ENCODE data around the gene PTCD1.
A peak's percentile ranks its signal among the peaks of the same experiment; 100 is the strongest.
"Not testable (repeated sequence)": the region's sequence is repeated elsewhere in the genome, so short reads cannot be mapped to it uniquely, and the experiment has no call there.

PTCD1 gene

GRCh38 chr7:99385564-99385963 is 53.0 kb downstream of the PTCD1 start:
- no peak for DNase-seq

DNA sequence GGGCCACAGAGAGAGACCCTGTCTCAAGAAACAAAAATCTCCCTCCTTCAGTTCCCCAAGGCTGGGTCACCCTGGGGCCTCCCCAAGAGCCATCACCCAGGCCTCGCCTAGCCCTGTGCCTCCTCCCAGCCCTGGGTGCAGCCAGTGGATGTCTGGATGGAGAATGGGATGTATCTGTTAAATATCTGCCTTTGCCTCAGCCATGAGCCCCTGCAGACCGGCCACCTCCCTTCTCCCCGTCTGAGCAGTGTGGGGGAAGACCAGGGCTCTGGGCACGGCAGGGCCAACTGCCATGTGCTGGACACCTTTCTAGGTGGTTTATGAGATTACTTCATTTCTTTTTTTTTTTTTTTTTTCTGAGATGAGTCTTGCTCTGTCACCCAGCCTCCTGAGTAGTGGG is 54.1 kb downstream of the PTCD1 start:
- DNase-seq, result no peak

GRCh38 chr7:99383791-99384370 is 54.7 kb downstream of the PTCD1 start:
- DNase-seq, result no peak

DNA sequence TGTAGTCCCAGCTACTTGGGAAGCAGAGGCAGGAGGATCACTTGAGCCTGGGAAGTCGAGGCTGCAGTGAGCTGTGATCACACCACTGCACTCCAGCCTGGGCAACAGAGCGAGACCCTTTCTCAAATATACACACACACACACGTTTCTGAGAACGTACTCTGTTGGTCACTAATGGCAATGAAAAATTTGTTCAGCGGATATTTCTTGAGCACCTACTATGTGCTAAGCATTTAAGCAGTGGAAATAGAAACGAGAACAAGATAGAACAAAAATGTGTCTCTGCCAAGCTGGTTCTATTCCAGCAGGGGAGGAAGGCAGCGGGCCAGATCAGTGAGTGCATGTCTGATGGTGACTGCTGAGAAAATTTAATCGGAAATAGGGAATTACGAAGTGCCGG is 55.4 kb downstream of the PTCD1 start:
- no peak for DNase-seq

DNA sequence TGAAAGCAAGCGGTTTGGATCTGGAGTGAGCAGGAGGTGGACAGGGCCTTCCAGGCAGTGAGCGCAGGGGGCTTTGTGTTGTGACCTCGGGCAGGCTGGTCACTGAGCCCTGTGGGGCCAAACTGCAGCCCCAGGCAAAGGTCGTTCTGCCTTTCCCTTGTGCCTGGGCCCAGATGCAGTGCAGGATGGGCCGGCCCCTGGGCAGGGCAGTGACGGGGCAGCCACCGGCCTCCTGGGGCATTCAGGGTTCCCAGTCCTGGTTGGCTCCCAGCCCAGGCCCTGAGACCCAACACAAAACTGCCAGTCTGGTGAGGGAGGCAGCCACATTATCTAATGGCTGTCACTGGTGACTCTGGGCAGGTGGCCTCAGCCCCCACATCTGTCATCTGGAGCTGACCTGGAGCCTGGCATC is 56.9 kb downstream of the PTCD1 start:
- DNase-seq, result no peak

DNA sequence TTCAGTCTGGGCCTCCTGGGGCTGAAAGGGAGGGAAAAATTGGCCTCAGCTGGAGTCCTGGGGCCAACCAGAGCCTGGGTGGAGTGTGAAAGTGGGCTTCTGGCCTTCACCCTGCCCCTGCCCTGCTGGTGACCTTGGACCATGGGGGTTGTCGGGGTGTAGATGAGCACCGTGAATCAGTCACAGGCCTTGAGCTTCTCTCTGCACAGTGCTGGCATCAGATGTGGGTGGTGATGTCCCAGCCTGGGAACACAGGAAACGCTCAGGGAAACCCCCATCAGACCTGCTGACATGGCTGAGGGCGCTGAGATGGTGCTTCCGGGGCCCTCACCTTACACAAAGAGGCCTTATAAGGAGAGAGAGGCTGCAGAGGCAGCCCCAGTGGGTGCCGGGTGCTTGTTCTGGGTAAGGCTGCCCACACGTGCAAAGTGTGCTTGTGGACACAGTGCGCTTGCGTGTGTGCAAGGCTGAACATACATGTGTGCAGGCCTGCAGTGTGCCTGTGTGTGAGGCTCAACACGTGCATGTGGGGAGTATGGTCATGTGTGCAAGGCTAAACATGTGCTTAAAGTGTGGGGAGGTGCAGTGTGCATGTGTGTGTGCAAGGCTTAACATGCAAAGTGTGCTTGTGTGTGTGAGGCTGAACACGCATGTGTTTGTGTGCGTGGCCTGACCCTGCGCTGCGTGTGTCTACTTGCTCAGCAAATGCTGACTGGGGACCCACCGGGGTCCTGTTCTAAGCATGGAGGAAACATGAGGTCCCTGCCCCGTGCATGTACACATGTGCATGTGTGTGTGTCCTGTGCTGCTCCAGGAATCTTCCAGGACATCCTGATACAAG is 57.6 kb downstream of the PTCD1 start:
- no peak for DNase-seq

- no peak for DNase-seq
Observed at GRCh38 chr7:99380032-99380822, 58.4 kb downstream of the PTCD1 start.

GRCh38 chr7:99379693-99380031 is 58.9 kb downstream of the PTCD1 start:
- not testable (repeated sequence) for DNase-seq

DNA sequence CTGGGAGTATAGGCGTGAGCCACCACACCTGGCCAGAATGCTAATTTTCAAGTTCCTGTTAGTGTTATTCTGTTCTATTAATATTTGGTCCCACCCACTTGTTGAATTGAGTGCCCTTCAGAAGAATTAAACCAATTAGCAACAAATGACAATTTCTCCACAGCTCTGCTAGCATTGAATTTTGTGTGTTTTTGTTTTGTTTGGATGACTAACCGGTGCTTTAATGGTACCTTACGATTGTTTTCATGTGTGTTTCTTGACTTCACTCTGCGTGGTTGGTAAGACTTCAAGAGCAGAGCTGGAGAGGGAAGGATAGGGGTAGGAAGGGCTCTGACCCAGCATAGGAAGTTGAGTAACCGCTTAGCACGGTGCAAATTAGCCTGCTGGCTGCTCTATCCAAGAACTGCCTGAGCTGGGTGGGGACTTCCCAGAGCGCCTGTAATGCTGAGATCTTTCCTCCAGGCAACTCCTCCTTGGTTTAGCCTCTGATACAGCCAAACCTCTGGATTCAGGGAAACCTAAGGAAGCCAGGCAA is 59.5 kb downstream of the PTCD1 start:
- no peak for DNase-seq

- no peak for DNase-seq
Observed at GRCh38 chr7:99375070-99375807, 63.4 kb downstream of the PTCD1 start.

DNA sequence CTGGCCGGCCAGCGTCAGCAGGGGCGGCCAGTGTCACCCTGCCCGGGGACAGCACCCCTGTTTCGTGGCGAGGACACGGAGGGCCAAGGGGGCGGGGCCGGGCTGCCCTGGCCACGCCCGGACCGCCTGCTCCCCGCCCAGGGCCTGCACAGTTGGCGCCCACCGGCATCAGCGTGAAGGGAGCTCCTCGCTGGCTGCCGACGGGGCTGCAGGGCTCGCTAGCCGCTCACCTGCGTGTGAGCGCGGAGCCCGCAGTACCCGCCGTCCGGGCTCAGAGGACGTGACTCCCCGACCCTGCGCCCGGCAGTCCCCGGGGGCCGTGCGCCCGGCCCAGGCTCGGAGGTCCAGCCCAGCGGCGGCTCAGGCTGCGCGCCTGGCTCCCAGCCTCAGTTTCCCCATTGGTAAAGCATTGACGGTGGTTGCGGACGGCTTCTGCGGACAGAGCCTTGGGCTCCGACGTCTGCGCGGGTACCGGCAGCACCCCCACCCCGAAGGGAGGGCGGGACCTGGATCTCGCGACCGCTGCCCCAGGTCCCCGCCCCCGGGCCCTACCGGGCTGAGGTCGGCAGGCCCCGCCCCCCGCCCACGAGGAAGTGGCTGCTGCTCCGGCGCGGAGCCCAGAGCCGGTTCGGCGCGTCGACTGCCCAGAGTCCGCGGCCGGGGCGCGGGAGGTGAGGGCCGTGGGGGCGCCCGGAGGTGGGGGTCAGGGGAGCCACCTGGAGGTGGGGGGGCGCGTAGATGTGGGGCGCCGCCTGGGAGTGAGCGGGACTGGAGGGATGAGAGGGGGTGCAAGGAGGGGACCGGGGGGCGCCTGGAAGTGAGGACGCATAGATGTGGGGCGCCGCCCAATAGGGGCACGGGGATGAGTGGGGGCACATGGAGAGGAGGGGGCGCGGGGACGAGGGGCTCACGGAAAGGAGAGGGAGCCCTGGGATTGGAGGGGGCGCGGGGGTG is 64.2 kb downstream of the PTCD1 start, which contains the start of gene ARPC1B:
Gene ARPC1B, plus strand, starts transcription at position 620 of the 954 bp plus-strand sequence. CDS start 10,985 bp downstream, outside the sequence.
- DNase-seq, result peak; percentile 36

DNA sequence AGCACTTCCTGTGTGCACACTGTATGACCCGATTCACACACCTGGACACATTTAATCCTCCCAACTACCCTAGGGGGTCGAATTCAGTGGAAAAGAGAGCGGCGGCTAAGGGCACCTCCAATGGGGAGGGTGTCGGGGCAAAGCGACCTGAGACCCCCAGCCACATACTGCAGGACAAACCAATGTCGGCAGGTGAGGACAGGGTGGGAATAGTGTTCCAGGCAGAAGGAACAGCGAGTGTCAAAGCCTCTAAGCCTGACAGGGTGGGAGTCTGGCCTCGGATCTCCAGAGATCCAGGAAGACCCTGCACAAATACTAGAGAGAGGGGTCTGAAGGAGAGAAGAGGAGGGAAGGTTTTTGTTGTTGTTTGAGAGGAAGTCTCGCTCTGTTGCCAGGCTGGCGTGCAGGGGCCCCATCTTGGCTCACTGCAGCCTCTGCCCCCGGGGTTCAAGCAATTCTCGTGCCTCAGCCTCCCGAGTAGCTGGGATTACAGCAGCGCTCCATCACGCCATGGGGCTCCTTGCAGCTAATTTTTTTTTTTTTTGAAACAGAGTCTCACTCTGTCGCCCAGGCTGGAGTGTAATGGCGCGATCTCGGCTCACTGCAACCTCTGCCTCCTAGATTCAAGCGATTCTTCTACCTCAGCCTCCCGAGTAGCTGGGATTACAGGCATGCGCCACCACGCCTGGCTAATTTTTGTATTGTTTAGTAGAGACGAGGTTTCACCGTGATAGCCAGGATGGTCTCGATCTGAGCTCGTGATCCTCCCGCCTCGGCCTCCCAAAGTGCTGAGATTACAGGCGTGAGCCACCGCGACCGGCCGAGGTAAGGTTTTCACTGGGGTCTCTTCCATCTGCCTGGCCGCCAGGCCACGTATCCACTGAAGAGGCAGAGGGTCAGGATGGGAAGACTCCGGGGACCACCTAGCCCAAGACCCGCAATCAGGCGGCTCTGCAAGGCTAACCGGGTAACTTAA is 65.2 kb downstream of the PTCD1 start:
- no peak for DNase-seq

- no peak for DNase-seq
Observed at GRCh38 chr7:99372275-99373090, 66.1 kb downstream of the PTCD1 start.

- no peak for DNase-seq
Observed at GRCh38 chr7:99371376-99371920, 67.2 kb downstream of the PTCD1 start.

DNA sequence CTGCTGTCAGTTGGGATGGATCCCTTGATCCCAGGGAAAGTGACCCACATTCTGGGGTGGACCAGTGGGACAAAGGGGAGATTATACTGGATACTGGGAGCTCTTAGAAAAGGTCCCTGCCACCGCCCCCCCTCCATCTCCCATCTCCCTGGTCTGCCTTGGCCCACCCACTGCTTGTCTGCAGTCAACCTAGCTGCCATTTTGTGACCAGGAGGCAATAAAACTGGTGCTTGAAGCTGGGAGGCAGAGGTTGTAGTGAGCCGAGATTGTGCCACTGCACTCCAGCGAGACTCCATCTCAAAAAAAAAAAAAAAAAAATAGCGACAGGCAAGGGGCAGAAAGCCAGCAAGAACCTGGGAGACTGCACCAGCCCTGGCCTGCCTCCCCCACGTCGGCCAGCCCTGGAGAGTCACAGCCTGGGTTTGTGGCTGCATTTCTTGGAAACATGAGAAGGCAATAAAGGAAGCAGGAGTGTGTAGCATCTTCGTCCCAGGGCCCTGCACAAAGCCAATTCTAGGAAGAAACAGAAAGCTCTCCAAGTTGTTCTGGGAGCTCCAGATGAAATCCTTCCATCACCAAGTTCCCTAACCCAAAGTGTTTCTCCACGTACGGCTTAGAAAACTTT is 68.7 kb downstream of the PTCD1 start:
- no peak for DNase-seq

GRCh38 chr7:99368750-99369389 is 69.7 kb downstream of the PTCD1 start:
- DNase-seq, result no peak

Measured in SHP77 treated with DMSO at 0.1 percent for 48 hours (cell line).